ENCODE data around the gene ACCSL.

GRCh38 chr11:44067266-44067665 lies 19.5 kb downstream of the ACCSL start:
- TF ChIP-seq GATA2 (IDR thresholded peaks at IDR 0.05; ENCODE audit: low read depth, low read length) (no peak), GATA3 (IDR thresholded peaks at IDR 0.05; ENCODE audit: low read depth, low read length) (no peak)
